ENCODE measurements around the gene FBLL1. TPM values are rescaled to one million over a fixed set of nuclear protein-coding genes. Genes with fewer than 3 reads are reported as not detected.
"Not testable (repeated sequence)": the region's sequence is repeated elsewhere in the genome, so short reads cannot be mapped to it uniquely, and the experiment has no call there.

The FBLL1 gene
- total and polyA plus RNA-seq, 8 donors, result 0.37 to 0.95 (median 0.55) TPM; not detected in 2

GRCh38 chr5:168563959-168564358 lies 34.9 kb downstream of the FBLL1 start:
- ATAC-seq (no peak), DNase-seq (no peak)
- Histone ChIP-seq H3K4me3 (no peak overlapping the region), H3K27ac (no peak overlapping the region), H3K27me3 (no peaks in the 10 kb centered on the region), H3K9me3 (no peaks in the 10 kb centered on the region), H3K4me1 (no peaks in the 10 kb centered on the region), H3K36me3 (peaks cover 3 to 76% of the 10 kb centered on the region in 2 donors)
- no peak for TF ChIP-seq CTCF (IDR thresholded peaks at IDR 0.05)
- intact Hi-C loops (cut with DNase I), result no loop called here

GRCh38 chr5:168568738-168569137 lies 39.6 kb downstream of the FBLL1 start:
- H3K36me3 ChIP-seq, result peaks cover 0 to 45% of the 10 kb centered on the region in 2 donors
- no peaks in the 10 kb centered on the region for H3K4me1 ChIP-seq
- ATAC-seq (no peak), DNase-seq (no peak)
- H3K4me3 ChIP-seq, result no peak overlapping the region
- intact Hi-C loops (cut with DNase I), result no loop called here
- TF ChIP-seq CTCF (IDR thresholded peaks at IDR 0.05), result no peak
- H3K9me3 ChIP-seq, result no peaks in the 10 kb centered on the region
- no peaks in the 10 kb centered on the region for H3K27me3 ChIP-seq
- H3K27ac ChIP-seq, result no peak overlapping the region

GRCh38 chr5:168570490-168571328 lies 41.6 kb downstream of the FBLL1 start:
- intact Hi-C loops (cut with DNase I), result no loop called here
- no peak for TF ChIP-seq CTCF (IDR thresholded peaks at IDR 0.05)
- H3K9me3 ChIP-seq, result no peaks in the 10 kb centered on the region
- H3K27me3 ChIP-seq, result no peaks in the 10 kb centered on the region
- DNase-seq (no peak), ATAC-seq (peak; percentile 33)
- peaks cover 6 to 10% of the 10 kb centered on the region in 2 donors for H3K4me1 ChIP-seq
- H3K27ac ChIP-seq, result no peak overlapping the region
- H3K4me3 ChIP-seq, result no peak overlapping the region
- peaks cover 0 to 31% of the 10 kb centered on the region in 2 donors for H3K36me3 ChIP-seq

- DNase-seq; intact Hi-C loops (cut with DNase I); H3K27ac ChIP-seq; H3K27me3 ChIP-seq; H3K4me3 ChIP-seq; ATAC-seq; H3K36me3 ChIP-seq; H3K9me3 ChIP-seq: not testable (repeated sequence)
- peaks cover 11 to 38% of the 10 kb centered on the region in 2 donors for H3K4me1 ChIP-seq
Measured at GRCh38 chr5:168573663-168574062, 44.6 kb downstream of the FBLL1 start.

DNA sequence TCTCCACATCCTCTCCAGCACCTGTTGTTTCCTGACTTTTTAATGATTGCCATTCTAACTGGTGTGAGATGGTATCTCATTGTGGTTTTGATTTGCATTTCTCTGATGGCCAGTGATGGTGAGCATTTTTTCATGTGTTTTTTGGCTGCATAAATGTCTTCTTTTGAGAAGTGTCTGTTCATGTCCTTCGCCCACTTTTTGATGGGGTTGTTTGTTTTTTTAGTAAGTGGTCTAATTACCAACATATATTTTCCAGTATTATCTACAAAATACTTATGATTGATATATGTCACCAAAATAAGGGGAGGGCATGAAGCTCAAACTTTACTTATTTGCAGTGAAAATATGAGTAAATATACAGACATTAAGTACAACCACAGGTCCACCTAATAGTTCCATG lies 45.1 kb downstream of the FBLL1 start:
- intact Hi-C loops (cut with DNase I); H3K27me3 ChIP-seq; H3K9me3 ChIP-seq; ATAC-seq; H3K27ac ChIP-seq; H3K4me3 ChIP-seq; H3K36me3 ChIP-seq; DNase-seq: not testable (repeated sequence)
- peaks cover 11 to 38% of the 10 kb centered on the region in 2 donors for H3K4me1 ChIP-seq

GRCh38 chr5:168575391-168576372 lies 46.6 kb downstream of the FBLL1 start:
- Histone ChIP-seq H3K27me3 (no peaks in the 10 kb centered on the region), H3K27ac (no peak overlapping the region), H3K4me1 (peaks cover 15 to 38% of the 10 kb centered on the region in 2 donors), H3K9me3 (no peaks in the 10 kb centered on the region), H3K36me3 (no peaks in the 10 kb centered on the region), H3K4me3 (no peak overlapping the region)
- ATAC-seq (no peak), DNase-seq (no peak)
- TF ChIP-seq CTCF (IDR thresholded peaks at IDR 0.05), result no peak
- intact Hi-C loops (cut with DNase I), result no loop called here
